SJCRH30 (cell line): ENCODE measurements around the gene KLK10. TPM values are rescaled to one million over a fixed set of nuclear protein-coding genes. Genes with fewer than 3 reads are reported as not detected.

ENCODE experiments used
- DNase-seq, 2 experiments: peaks; one replicate each; pipeline ENCODE4 v3.0.0-alpha.2; 2015 to 2020
- H3K27ac ChIP-seq: fragments of 250-450 bp; sonication (Bioruptor Pico); 2 replicates; pipeline ENCODE4 v1.5.1; 2020; ENCODE audit warnings: mild to moderate bottlenecking, moderate library complexity
- H3K27me3 ChIP-seq: fragments of 250-450 bp; sonication (Bioruptor Pico); 2 replicates; pipeline ENCODE4 v1.5.1; 2020; ENCODE audit warnings: mild to moderate bottlenecking, moderate library complexity
- H3K36me3 ChIP-seq: fragments of 250-450 bp; sonication (Bioruptor Pico); 2 replicates; pipeline ENCODE4 v1.5.1; 2020; ENCODE audit warnings: mild to moderate bottlenecking, moderate library complexity
- H3K4me1 ChIP-seq: fragments of 250-450 bp; sonication (Bioruptor Pico); 2 replicates; pipeline ENCODE4 v1.5.1; 2020; ENCODE audit warnings: mild to moderate bottlenecking, moderate library complexity
- H3K4me3 ChIP-seq: fragments of 250-450 bp; sonication (Bioruptor Pico); 2 replicates; pipeline ENCODE4 v1.5.1; 2020; ENCODE audit warnings: mild to moderate bottlenecking, moderate library complexity
- H3K9me3 ChIP-seq: fragments of 250-450 bp; sonication (Bioruptor Pico); replicated peaks from 2 replicates; pipeline ENCODE4 v1.5.1; 2020; ENCODE audit warnings: mild to moderate bottlenecking, moderate library complexity
- total RNA-seq: library from RNA; depleted of rRNA; stranded (reverse); fragments of >200 nt; shearing (Covaris generic); gene quantifications from 2 replicates; pipeline ENCODE4 v1.2.3, GENCODE V29; 2014

Gene KLK10
- total RNA-seq, 1 experiment from 2014 or later, result not detected

DNA sequence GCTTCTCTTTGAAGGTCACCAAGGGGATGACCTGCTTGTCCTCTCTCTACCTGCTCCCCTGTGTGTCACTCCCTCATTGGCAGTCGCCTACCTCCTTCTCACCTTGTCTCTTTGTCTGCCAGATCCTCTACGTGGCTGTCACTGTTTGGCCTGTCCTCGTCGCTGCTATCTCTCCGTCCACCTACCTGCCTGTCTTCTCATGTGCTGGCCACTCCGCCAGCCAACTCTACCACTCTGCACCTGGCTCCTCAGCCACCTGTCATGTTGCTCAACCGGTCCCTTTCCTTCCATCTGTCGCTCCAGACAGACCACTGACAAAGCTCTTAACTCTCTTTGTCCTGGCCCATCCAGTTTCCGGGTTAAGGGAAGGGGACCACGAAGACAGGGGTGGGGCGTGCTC lies 15.2 kb upstream of the KLK10 start, which contains the start of gene KLK12:
Gene KLK12 (minus strand): TSS at position 299 of the 400 bp plus-strand sequence. CDS start 381 bp downstream, outside the sequence.
- H3K9me3 ChIP-seq, result no peaks in the 10 kb centered on the region
- no peak within 1 kb of the TSS for H3K4me3 ChIP-seq
- no peaks in the 10 kb centered on the region for H3K4me1 ChIP-seq
- DNase-seq, result no peak
- no peak within 1 kb of the TSS for H3K27ac ChIP-seq
- no peaks in the 10 kb centered on the region for H3K27me3 ChIP-seq
- H3K36me3 ChIP-seq, result no peaks in the 10 kb centered on the region

DNA sequence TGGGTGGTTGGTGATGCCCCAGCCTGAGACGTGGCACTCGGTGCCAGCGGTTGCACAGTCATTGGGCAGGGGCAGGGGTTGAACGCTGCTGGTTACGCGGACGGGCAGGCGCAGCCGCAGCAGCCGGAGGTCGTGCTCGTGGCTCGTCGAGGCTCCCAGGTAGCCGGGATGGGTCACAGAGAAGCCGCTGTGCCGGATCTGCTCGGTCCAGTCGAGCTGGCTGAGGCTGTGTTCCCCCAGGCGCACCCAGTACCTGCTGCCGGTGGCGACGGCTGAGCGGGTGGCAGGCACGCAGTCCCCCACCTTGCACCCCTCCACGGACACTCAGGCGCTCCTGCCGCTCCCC lies 12.3 kb upstream of the KLK10 start:
- DNase-seq, result no peak
- Histone ChIP-seq H3K9me3 (no peaks in the 10 kb centered on the region), H3K4me1 (no peaks in the 10 kb centered on the region), H3K27me3 (no peaks in the 10 kb centered on the region), H3K27ac (no peak overlapping the region), H3K4me3 (no peak overlapping the region), H3K36me3 (no peaks in the 10 kb centered on the region)

DNA sequence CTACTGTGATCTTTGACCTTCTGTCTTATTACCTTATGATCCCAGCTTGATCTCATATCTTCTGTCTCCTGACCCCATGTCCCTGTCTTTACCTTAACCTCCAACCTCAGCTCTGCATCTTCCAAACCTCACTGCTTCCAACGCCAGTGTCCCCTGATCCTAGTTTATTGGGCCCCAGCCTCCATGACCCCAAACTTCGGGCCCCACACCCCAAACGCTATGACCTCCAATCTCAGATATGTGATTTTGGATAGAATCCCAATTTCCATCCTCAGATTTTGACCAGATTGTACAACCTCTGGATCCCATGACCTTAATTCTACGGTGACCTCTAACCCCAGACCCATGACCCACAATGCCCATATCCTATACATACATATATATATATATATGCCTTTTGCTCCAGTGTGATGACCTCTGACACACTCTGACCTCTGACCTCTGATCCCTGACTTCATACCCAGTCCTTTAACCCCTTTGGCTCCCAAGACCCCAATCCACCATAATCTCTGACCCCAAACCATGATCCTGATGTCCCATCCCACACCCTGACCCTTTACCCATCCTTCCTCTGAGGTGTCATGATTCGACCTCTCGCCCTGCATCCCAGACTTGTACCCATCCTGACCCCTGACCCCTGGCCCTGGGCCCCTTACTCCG lies 11.8 kb upstream of the KLK10 start:
- Histone ChIP-seq H3K4me1 (no peaks in the 10 kb centered on the region), H3K36me3 (no peaks in the 10 kb centered on the region), H3K27ac (no peak overlapping the region), H3K27me3 (peaks cover 4% of the 10 kb centered on the region; the same call in 1 of the 2 replicates), H3K9me3 (no peaks in the 10 kb centered on the region), H3K4me3 (no peak overlapping the region)
- DNase-seq, result no peak

GRCh38 chr19:51030631-51031030 lies 11.1 kb upstream of the KLK10 start:
- DNase-seq, result no peak
- Histone ChIP-seq H3K27me3 (peaks cover 11% of the 10 kb centered on the region; the same call in 1 of the 2 replicates), H3K36me3 (no peaks in the 10 kb centered on the region), H3K4me1 (no peaks in the 10 kb centered on the region), H3K27ac (no peak overlapping the region), H3K4me3 (no peak overlapping the region), H3K9me3 (no peaks in the 10 kb centered on the region)

DNA sequence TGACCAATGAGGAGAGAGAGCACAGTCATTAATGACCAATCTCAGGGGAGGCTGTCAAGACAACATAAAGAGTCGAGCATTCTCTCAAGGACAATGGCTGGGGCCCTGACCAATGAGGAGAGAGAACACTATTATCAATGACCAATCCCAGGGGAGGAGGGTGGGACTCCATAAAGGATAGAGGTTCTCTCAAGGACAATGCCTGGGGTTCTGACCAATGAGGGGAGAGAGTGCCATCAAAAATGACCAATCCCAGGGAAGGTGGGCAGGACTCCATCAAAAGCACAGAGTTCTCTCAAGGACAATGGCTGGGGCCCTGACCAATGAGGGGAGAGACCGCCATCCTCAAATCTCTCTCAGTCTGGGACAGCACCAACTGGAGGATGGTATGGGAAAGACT lies 10.2 kb upstream of the KLK10 start:
- Histone ChIP-seq H3K4me3 (no peak overlapping the region), H3K36me3 (no peaks in the 10 kb centered on the region), H3K27ac (no peak overlapping the region), H3K9me3 (no peaks in the 10 kb centered on the region), H3K27me3 (peaks cover 16% of the 10 kb centered on the region; the same call in 1 of the 2 replicates), H3K4me1 (no peaks in the 10 kb centered on the region)
- DNase-seq, result peak in 1 of 2 experiments; percentile 17

- no peaks in the 10 kb centered on the region for H3K9me3 ChIP-seq
- no peak for DNase-seq
- no peak overlapping the region for H3K4me3 ChIP-seq
- H3K36me3 ChIP-seq, result no peaks in the 10 kb centered on the region
- H3K27ac ChIP-seq, result no peak overlapping the region
- H3K27me3 ChIP-seq, result peaks cover 16% of the 10 kb centered on the region; the same call in 1 of the 2 replicates
- no peaks in the 10 kb centered on the region for H3K4me1 ChIP-seq
These were observed 8.4 kb upstream of the KLK10 start for GRCh38 chr19:51027873-51028272.

GRCh38 chr19:51027126-51027806 lies 7.8 kb upstream of the KLK10 start:
- no peaks in the 10 kb centered on the region for H3K36me3 ChIP-seq
- no peak for DNase-seq
- H3K27me3 ChIP-seq, result peaks cover 16% of the 10 kb centered on the region; the same call in 1 of the 2 replicates
- no peak overlapping the region for H3K4me3 ChIP-seq
- no peaks in the 10 kb centered on the region for H3K9me3 ChIP-seq
- no peak overlapping the region for H3K27ac ChIP-seq
- no peaks in the 10 kb centered on the region for H3K4me1 ChIP-seq

- no peak within 1 kb of the TSS for H3K27ac ChIP-seq
- no peak for DNase-seq
- H3K27me3 ChIP-seq, result peaks cover 16% of the 10 kb centered on the region; the same call in 1 of the 2 replicates
- H3K4me3 ChIP-seq, result no peak within 1 kb of the TSS
- H3K4me1 ChIP-seq, result no peaks in the 10 kb centered on the region
- H3K36me3 ChIP-seq, result no peaks in the 10 kb centered on the region
- H3K9me3 ChIP-seq, result no peaks in the 10 kb centered on the region
These were observed 7.0 kb upstream of the KLK10 start, which contains the start of gene KLK11 for GRCh38 chr19:51026554-51026831. Gene KLK11, minus strand, starts transcription at chr19:51026616. Its CDS starts 985 bp downstream, at chr19:51025631.

DNA sequence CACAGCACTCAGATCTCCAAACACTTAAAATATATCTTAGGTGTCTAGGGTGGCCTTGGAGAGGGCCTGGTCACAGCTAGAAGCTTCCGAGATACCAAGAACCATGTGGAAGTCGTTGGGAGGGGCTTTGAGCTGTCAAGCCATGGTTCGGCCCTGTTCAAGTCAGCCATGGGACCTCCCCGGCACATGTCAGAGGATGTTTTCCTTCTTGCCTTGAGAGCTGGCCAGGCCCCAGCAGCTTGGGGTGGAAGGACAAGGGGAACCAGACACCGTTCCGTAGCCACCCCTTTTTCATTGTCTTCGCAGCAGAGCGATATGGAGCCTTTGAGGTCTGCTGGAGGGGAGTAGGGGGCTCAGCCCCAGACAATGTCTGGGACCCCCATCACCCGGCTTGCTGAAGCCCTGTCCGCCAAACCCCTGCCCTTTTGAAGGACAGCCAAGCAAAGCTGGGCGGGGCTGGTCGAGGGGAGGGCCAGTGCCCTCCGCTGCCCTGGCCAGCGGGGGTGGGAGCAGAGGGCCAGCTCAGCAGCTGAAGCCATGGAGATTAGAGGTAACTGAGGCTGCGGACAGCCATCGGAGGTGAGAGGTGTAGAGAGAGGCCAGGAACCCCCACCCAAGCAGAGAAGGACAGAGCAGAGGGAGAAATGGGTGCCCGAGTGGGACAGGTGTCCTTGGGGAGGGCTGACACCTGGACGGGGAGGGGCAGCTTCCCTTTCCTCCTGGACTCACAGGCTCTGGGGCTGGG lies 6.5 kb upstream of the KLK10 start:
- Histone ChIP-seq H3K27ac (no peak overlapping the region), H3K27me3 (peaks cover 16% of the 10 kb centered on the region; the same call in 1 of the 2 replicates)

GRCh38 chr19:51025401-51025800 lies 5.9 kb upstream of the KLK10 start:
- no peak overlapping the region for H3K4me3 ChIP-seq
- no peak overlapping the region for H3K27ac ChIP-seq
- no peak for DNase-seq
- H3K4me1 ChIP-seq, result no peaks in the 10 kb centered on the region
- no peaks in the 10 kb centered on the region for H3K9me3 ChIP-seq
- H3K36me3 ChIP-seq, result no peaks in the 10 kb centered on the region
- peaks cover 16% of the 10 kb centered on the region; the same call in 1 of the 2 replicates for H3K27me3 ChIP-seq

More for the DNA sequence above, 6.5 kb upstream of the KLK10 start:
- no peak overlapping the region for H3K4me3 ChIP-seq
- H3K9me3 ChIP-seq, result no peaks in the 10 kb centered on the region
- no peak for DNase-seq
- no peaks in the 10 kb centered on the region for H3K4me1 ChIP-seq
- no peaks in the 10 kb centered on the region for H3K36me3 ChIP-seq

DNA sequence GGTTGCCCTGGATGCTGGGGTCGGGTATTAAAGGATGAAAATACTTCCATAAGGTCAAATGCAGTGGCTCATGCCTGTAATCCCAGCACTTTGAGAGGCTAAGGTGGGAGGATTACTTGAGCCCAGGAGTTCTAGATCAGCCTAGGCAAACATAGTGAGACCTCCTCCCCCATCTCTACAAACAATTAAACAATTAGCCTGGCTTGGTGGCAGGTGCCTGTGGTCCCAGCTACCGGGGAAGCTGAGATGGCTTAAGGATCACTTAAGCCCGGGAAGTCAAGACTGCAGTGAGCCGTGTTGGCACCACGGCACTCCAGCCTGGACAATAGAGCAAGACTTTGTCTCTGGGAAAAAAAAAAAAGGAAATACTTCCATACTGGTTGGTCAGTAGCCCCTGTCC lies 5.4 kb upstream of the KLK10 start:
- DNase-seq, result no peak
- H3K27me3 ChIP-seq, result peaks cover 16% of the 10 kb centered on the region; the same call in 1 of the 2 replicates
- no peaks in the 10 kb centered on the region for H3K4me1 ChIP-seq
- no peaks in the 10 kb centered on the region for H3K9me3 ChIP-seq
- no peak overlapping the region for H3K4me3 ChIP-seq
- H3K36me3 ChIP-seq, result no peaks in the 10 kb centered on the region
- H3K27ac ChIP-seq, result no peak overlapping the region

DNA sequence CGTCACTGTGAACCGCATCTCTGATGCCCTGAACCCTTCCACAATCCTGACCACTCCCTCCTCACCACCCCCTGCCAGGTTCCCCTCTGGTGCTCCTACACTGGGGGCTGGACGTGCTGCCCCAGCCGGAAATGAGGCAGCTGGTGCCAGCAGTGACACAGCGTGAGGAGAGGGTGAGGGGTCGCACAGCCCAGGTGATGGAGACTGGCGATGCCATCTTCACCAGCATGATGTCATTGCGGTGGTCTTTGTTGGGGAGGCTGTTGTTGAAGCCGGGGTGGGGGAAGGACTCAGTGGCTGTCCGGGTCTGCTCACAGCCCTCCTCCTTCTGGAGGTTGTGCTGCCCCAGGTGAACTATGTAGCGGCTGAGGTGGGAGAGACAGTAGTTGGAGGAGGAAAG lies 4.4 kb upstream of the KLK10 start:
- Histone ChIP-seq H3K4me3 (no peak overlapping the region), H3K36me3 (no peaks in the 10 kb centered on the region), H3K27me3 (peaks cover 16% of the 10 kb centered on the region; the same call in 1 of the 2 replicates), H3K4me1 (no peaks in the 10 kb centered on the region), H3K27ac (no peak overlapping the region), H3K9me3 (no peaks in the 10 kb centered on the region)
- DNase-seq, result no peak

DNA sequence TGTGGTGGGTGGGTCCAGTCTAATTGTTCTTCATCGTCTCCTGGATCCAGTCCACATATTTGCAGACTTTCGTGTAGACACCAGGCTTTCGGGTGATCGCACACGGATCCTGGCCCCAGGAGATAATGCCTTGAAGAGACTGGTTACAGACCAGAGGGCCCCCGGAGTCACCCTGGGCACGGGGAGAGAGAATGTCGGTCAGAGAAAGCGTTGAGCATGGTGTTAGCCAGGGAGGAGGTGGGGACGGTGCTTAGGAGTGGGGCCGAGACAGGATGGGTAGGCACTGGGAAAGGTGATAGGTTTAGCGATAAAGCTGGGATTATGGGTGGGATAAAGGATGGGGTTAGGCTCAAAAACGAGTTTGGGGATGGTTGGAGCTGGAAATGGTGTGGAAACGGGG lies 3.0 kb upstream of the KLK10 start:
- peaks cover 16% of the 10 kb centered on the region; the same call in 1 of the 2 replicates for H3K27me3 ChIP-seq
- no peak overlapping the region for H3K4me3 ChIP-seq
- H3K36me3 ChIP-seq, result no peaks in the 10 kb centered on the region
- H3K27ac ChIP-seq, result no peak overlapping the region
- H3K4me1 ChIP-seq, result no peaks in the 10 kb centered on the region
- DNase-seq, result no peak
- H3K9me3 ChIP-seq, result no peaks in the 10 kb centered on the region

GRCh38 chr19:51020988-51021651 lies 1.6 kb upstream of the KLK10 start:
- no peak overlapping the region for H3K4me3 ChIP-seq
- H3K4me1 ChIP-seq, result no peaks in the 10 kb centered on the region
- no peaks in the 10 kb centered on the region for H3K36me3 ChIP-seq
- peak in 1 of 2 experiments; percentile 53 for DNase-seq
- no peaks in the 10 kb centered on the region for H3K9me3 ChIP-seq
- H3K27ac ChIP-seq, result no peak overlapping the region
- peaks cover 10% of the 10 kb centered on the region; the same call in 1 of the 2 replicates for H3K27me3 ChIP-seq
